ENCODE measurements around the gene ARID1B.

DNA sequence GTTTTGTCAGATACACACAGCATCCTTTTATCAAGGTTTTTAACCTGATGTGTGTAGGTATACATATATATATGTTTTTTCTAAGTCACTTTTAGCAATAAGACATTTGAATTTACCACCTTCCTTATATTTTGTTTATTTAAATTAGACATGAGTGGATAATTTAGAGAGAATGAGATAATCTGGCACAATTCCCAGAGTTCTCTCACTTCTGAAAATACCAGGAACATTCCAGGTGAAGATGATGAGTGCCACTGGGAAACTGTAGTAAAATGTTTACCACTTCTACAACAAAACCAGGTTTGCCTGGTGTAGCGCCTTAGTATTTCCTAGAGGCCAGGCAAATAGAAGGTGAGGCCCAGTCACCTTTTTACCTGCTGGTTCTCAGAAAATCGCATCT is 356.7 kb downstream of the ARID1B start:
- TF ChIP-seq CTCF (IDR thresholded peaks at IDR 0.05) = no peak
- no peak for TF ChIP-seq POLR2AphosphoS5 (IDR thresholded peaks at IDR 0.05; ENCODE audit: low read depth, low read length)
- no peak for TF ChIP-seq SIN3A (IDR thresholded peaks at IDR 0.05; ENCODE audit: borderline replicate concordance, insufficient read depth, low read depth, low read length)
- TF ChIP-seq TCF7L2 (IDR thresholded peaks at IDR 0.05; ENCODE audit: low read depth, low read length) = no peak
- TF ChIP-seq, protein P1, sequence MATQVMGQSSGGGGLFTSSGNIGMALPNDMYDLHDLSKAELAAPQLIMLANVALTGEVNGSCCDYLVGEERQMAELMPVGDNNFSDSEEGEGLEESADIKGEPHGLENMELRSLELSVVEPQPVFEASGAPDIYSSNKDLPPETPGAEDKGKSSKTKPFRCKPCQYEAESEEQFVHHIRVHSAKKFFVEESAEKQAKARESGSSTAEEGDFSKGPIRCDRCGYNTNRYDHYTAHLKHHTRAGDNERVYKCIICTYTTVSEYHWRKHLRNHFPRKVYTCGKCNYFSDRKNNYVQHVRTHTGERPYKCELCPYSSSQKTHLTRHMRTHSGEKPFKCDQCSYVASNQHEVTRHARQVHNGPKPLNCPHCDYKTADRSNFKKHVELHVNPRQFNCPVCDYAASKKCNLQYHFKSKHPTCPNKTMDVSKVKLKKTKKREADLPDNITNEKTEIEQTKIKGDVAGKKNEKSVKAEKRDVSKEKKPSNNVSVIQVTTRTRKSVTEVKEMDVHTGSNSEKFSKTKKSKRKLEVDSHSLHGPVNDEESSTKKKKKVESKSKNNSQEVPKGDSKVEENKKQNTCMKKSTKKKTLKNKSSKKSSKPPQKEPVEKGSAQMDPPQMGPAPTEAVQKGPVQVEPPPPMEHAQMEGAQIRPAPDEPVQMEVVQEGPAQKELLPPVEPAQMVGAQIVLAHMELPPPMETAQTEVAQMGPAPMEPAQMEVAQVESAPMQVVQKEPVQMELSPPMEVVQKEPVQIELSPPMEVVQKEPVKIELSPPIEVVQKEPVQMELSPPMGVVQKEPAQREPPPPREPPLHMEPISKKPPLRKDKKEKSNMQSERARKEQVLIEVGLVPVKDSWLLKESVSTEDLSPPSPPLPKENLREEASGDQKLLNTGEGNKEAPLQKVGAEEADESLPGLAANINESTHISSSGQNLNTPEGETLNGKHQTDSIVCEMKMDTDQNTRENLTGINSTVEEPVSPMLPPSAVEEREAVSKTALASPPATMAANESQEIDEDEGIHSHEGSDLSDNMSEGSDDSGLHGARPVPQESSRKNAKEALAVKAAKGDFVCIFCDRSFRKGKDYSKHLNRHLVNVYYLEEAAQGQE (IDR thresholded peaks at IDR 0.05; ENCODE audit: insufficient read depth in 1 of 2, low read depth in 2 of 2, low read length in 1 of 2) = no peak
